Middle frontal gyrus (tissue), 1 donor: ENCODE results near the gene DDX41.

ENCODE experiments used
- DNase-seq: peaks from one replicate; pipeline ENCODE4 v3.0.0-alpha.2; 2015; ENCODE audit warnings: low spot score; ENCODE audit errors: extremely low spot score

DDX41 gene

GRCh38 chr5:177513500-177513899, 3.3 kb downstream of the DDX41 start:
- no peak for DNase-seq

GRCh38 chr5:177512736-177513380, 3.9 kb downstream of the DDX41 start:
- no peak for DNase-seq

GRCh38 chr5:177511796-177512675, 4.7 kb downstream of the DDX41 start:
- DNase-seq, result no peak

DNA sequence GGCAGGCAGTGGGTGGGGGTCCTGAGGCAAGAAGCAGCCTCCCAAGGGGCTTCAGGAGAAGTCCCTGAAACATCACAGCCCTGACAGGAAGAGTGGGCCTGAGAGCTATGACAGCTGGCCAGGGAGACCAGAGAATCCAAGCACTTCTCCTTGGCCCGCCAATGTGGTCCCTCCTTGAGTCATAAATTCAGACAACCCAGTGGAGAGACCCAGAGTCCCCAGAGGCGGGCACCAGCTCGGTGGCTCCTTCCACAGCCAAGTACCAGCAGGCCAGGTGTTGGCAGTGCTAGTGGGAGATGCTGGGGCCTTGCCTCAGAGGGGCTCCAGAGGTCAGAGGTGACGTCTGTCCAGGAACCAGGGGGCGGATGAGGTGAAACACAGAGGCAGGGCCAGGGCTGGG, 5.6 kb downstream of the DDX41 start:
- no peak for DNase-seq

- no peak for DNase-seq
Measured at GRCh38 chr5:177510567-177511053, 6.2 kb downstream of the DDX41 start.

DNA sequence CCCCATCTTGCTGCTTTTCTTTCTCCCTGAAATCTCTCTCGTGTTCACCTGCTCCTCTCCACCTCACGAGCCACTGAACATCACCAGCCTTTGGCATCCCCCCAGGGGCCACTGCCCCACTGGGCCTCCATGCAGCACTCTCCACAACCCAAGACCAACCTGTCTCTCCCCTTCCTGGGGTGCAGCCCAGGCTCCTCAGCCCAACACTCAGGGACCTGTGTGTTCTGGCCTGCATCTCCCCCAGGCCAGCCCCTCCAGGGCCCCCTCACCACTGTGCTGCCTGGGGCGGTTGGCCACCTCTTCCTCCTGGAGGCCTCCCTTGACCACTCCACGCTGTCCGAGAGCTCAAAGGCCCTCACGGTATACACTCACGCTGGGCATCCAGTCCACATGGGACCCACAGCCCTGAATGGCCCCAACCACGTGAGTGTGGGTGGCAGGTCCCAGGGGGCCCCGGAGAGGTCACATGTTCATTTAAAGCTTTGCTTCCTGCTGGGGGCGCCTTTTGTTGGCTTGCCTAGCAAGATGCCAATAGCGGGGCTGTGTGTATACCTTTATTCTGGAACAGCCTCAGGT, 6.7 kb downstream of the DDX41 start:
- no peak for DNase-seq

- DNase-seq, result no peak
Measured at GRCh38 chr5:177509381-177509951, 7.3 kb downstream of the DDX41 start, which contains the start of gene DOK3. TSS of gene DOK3 (minus strand) at chr5:177509826. CDS start at chr5:177509540, 286 bp downstream.

DNA sequence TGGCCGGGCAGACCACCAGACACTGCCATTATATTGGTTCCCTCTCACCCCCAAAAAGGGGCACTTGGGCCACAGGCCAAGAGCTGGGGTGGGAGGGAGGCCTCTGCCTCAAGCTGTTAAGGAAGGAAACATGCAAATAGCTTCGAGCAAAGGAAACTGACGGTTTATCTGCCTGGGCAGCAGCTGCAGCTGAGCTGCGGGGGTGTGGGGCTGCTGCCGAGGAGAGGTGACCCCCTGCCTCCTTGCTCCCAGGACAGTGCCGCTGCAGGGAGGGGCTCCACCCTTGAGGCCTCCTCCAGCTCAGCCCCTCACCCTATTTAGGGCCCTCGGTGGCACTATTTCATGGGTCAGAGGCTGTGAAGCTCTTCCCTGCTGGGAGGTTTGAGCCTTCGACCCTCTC, 7.9 kb downstream of the DDX41 start:
- no peak for DNase-seq

- no peak for DNase-seq
Measured at GRCh38 chr5:177508221-177508611, 8.5 kb downstream of the DDX41 start.

GRCh38 chr5:177507596-177508220, 9.1 kb downstream of the DDX41 start:
- DNase-seq, result no peak

DNA sequence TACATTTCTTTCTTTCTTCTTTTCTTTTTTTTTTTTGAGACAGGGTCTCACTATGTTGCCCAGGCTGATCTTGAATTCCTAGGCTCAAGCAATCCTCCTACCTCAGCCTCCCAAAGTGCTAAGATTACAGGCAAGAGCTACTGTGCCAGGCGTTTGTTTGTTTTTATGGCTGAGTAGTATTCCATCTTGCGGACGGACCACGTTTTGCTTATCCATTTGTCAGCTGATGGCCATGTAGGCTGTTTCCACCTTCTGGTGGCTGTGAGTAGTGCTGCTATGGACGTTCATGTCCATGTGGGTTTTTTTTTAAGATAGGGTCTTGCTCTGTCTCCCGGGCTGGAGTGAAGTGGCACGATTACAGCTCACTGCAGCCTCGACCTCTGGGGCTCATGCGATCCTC, 9.6 kb downstream of the DDX41 start:
- DNase-seq, result no peak

- DNase-seq, result no peak
Measured at GRCh38 chr5:177505075-177505474, 11.7 kb downstream of the DDX41 start.

- no peak for DNase-seq
Measured at GRCh38 chr5:177504086-177505056, 12.4 kb downstream of the DDX41 start.

DNA sequence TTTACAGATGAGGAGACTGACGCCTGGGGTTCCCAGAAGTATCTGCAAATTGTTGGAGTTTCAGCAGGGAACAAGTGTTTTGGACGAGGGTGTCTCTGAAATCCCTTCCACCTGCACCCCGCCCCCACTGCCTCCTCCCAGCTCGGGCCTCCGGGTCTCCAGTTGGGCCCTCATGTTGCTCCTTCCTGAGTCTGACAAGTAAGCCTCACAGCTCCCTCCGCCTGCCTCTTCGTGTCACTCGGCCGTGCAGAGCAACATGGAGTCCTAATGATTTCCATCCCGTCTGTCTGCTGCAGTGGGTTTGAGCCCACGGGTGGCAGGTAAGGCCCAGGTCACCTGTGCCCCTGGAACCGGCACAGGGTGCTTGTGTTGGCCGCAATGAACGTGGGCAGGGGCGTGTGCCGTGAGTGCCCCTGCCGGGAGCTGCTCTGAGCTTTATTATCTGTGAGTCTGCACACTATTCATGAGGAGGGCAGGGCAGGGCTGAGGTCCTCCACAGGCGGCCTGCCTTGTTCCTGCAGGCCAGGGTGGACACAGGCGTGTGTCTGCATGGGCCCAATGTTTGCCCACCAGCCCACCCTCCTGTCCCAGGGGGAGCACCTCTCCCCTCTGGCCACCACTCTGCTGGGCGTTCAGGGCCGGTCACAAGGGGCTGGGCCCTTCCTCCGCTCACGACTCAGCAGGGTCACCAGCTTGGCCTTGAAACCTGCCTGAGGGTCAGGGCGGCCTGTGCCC, 13.2 kb downstream of the DDX41 start:
- DNase-seq, result no peak

- no peak for DNase-seq
Measured at GRCh38 chr5:177502886-177503285, 13.9 kb downstream of the DDX41 start.

- DNase-seq, result no peak
Measured at GRCh38 chr5:177501874-177502678, 14.7 kb downstream of the DDX41 start.

DNA sequence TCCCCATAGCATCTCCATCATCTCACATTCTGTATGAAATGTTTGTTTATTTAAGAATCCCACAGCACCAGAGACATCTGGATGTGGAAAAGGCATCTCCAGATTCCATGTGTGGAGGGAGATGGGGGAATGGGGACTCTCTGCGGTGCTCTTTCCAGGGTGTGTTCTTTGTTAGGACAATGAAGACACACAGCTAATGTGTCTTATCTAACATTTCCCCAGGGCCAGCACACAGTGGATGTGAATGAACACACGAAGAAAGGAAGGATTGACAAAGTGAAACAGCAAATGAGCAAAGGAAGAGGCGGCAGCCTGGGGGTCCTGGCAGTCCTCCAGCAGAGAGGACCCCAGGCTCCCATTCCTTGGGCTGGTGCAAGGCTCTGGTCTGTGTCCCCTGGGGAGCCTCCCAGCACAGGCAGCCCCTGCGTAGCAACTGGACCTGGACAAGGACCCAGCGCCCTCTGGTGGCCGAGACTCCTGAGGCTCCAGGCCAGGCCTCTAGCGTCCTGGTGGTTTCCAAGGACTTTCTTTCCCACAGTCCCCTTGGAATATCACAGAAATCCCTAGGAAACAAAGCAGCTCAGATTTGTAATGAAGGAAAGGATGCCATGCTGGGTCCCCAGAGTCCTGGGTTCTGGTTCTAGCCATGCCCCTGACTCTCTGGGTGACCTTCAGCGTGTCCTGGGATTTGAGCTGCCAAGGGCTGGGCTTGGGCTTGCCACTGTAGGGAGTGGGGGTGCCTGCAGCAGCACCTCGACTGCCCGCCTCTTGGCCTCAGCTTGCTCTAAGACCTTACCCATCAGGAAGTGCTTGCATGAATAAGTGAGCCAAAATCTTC, 15.9 kb downstream of the DDX41 start:
- peak; percentile 79 for DNase-seq

DNA sequence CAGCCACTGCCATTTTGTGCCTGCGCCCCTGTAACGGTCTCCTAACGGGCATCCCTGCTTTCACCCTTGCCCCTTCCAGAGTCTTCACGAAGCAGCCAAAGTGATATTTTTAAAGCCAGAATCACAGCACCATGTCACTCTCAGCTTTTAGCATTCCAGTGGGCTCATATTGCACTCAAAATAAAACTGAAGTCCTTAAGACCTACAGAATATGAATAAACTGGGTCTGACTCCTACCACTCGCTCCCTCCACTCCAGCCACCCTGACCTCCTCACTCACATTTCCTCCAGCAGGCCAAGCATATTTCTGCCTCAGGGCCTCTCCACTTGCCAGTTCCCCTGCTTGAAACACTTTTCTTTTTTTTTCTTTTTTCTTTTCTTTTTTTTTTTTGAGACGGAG, 16.9 kb downstream of the DDX41 start:
- no peak for DNase-seq
